Measurements from ENCODE around the gene CKAP2.
"Not testable (repeated sequence)": the region's sequence is repeated elsewhere in the genome, so short reads cannot be mapped to it uniquely, and the experiment has no call there.

Gene CKAP2, protein sequence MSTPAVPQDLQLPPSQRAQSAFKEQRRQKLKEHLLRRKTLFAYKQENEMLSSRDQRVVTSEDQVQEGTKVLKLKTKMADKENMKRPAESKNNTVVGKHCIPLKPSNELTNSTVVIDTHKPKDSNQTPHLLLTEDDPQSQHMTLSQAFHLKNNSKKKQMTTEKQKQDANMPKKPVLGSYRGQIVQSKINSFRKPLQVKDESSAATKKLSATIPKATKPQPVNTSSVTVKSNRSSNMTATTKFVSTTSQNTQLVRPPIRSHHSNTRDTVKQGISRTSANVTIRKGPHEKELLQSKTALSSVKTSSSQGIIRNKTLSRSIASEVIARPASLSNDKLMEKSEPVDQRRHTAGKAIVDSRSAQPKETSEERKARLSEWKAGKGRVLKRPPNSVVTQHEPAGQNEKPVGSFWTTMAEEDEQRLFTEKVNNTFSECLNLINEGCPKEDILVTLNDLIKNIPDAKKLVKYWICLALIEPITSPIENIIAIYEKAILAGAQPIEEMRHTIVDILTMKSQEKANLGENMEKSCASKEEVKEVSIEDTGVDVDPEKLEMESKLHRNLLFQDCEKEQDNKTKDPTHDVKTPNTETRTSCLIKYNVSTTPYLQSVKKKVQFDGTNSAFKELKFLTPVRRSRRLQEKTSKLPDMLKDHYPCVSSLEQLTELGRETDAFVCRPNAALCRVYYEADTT

DNA sequence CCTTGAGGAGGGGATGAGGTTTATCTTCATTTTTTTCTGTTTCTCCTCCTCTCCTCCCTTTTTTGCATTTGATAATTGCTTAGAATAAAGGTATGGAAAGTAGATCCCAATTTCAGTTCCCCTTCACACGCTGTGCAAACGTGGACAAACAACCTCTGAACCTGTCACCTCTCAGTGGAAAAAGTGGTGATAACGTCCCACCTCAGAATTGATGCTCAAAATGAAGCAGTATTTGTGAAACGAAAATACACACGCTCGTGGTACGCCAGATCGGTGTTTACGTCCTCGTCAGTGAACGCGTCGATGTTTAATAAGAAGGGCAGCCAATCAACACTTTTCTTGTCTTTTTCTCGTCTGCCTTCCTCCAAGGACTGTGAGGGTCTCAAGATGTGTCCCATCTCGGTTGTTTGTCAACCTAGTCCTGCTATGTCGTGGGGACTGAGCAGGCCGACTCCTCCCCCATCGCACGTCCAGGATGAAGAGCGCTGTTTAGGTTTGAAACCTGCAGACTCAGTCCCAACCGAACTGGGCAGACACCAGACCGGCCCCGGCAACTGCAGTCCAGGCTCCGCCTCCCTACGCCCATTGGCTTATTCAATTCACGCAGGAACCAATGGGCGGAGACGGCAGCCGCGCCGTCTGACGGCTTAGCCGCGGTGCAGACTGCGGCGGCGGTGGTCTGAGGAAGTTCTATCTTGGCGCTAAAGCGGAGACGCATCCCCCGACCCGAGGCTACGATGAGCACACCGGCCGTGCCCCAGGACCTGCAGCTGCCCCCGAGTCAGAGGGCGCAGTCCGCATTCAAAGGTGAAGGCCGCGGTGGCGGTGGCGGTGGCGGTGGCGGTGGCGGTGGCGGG is at the start of gene CKAP2:
CKAP2 (plus strand) TSS at position 659 of the 857 bp plus-strand sequence; CDS start at position 738, 79 bp downstream.
- peak; percentile 36 for FAIRE-seq

DNA sequence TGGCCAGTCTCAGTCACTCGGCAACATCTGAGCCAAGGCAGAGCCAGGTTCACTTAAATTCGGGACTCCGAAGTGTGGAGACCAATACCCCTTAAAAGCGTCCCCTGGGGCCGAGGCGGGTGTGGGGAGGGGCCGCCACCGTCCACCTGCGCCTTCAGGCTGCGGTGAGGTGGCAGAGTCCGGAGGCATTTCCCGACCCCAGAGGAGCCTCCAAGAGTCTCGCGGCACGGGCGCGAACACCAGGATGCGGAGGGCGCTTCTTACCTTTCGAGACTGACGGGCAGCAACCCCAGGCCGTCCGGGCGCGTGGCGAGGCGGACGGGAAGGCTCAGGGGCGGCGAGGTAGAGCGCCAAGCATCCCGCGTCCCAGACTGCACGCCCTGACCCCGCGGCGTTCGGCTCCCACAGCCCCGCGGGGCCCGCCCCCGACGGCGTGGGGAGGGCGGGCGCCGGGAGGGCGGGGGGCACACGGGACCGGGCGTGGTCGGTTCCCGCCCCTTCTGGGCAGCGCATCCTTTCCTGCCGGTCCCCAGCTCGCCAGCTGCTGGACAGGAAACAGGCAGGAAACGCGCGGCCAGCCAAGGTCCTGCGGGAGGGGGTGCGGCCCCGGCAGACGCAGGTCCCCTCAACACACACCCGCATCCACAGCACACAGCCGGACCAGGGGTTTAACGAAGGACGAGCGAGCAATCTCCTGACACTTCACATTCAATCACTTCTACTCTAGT is 49.3 kb upstream of the CKAP2 start, which contains the start of gene THSD1:
THSD1 (minus strand) TSS at position 406 of the 728 bp plus-strand sequence. CDS start 3,572 bp downstream, outside the sequence.
- FAIRE-seq = no peak

DNA sequence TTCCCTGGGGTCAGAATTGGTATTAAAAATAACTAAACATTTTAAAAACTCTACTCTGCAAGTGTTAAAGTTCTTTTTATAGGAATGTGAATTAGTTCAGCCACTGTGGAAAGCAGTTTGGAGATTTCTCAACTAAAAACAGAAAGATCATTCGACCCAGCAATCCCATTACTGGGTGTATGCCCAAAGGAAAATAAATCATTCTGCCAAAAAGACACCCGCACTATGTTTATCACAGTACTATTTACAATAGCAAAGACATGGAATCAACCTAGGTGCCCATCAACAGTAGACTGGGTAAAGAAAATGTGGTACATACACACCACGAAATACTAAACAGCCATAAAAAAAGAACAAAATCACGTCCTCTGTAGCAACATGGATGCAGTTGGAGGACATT is 48.6 kb upstream of the CKAP2 start:
- FAIRE-seq = no peak

DNA sequence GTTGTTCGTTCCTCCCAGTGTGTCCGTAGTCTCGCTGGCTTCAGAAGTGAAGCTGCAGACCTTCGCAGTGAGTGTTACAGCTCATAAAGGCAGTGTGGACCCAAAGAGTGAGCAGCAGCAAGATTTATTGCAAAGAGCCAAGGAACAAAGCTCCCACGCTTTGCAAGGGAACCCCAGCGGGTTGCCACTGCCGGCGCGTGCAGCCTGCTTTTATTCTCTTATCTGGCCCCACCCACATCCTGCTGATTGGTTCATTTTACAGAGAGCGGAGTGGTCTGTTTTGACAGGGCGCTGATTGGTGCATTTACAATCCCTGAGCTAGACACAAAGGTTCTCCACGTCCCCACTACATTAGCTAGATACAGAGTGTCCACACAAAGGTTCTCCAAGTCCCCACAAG is 47.8 kb upstream of the CKAP2 start:
- not testable (repeated sequence) for FAIRE-seq

DNA sequence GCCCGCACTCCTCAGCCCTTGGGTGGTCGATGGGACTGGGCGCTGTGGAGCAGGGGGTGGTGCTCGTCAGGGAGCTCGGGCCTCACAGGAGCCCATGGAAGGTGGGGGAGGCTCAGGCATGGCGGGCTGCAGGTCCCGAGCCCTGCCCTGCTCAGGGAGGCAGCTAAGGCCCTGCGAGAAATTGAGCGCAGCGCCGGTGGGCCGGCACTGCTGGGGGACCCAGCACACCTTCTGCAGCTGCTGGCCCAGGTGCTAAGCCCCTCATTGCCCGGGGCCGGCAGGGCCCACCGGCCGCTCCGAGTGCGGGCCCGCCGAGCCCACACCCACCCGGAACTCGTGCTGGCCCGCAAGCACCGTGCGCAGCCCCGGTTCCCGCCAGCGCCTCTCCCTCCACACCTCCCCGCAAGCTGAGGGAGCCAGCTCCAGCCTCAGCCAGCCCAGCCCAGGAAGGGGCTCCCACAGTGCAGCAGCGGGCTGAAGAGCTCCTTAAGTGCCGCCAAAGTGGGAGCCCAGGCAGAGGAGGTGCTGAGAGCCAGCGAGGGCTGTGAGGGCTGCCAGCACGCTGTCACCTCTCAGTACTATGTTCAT is 47.1 kb upstream of the CKAP2 start:
- not testable (repeated sequence) for FAIRE-seq

DNA sequence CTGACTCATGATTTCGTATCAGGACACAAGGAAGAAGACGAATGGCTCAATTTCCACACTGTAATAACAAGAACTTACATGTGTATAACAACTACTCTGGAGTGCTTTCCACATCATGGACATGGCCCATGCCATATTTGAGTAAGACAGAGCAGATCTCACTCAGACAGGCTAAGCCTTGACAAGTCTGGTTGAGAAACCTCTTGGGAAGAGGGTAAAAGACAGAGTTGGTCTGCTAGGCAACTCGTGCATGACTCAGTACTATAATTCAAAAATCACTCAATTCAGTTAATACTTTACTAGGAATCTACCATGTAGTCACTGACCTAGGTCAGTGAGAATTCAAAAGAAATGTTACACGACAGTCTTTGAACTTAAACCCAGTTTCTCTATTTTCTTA is 43.6 kb upstream of the CKAP2 start:
- FAIRE-seq = no peak

DNA sequence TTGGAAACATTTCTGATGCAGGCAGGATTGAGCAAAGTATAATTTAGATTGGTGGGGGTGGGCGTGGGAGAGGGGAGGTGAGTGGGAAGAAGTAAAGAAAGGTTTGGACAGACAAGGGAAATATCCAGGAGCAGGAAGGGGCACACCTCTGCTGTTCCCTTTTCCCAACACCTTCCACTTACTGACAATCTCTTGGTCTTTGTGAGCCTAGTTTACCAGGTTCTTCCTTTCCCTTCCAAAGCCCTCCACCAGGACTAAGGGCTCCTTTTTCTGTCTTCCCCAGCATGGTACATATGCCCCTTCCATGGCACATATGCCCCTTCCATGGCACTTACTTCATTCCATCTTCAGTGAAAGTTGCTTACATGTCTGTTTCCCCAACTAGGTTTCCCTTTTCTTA is 43.1 kb upstream of the CKAP2 start:
- no peak for FAIRE-seq

DNA sequence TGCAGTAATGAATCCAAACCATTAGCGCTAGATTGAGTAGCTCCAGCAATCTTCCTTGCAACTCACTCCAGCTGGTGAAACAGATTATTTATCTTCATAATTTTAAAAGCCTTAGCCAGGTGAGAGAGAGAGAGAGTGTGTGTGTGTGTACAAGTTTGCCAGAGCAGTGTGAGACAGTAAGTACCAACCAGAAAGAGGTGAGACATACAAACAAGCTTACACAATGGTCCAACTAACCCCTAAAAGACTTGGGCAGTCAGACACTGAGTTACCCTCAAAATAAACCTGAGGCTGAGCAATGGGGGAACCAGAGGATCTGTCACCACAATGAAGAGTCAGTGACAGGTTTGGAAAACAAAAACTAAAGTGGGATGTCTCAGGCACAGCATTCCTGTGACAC is 41.2 kb upstream of the CKAP2 start:
- no peak for FAIRE-seq

DNA sequence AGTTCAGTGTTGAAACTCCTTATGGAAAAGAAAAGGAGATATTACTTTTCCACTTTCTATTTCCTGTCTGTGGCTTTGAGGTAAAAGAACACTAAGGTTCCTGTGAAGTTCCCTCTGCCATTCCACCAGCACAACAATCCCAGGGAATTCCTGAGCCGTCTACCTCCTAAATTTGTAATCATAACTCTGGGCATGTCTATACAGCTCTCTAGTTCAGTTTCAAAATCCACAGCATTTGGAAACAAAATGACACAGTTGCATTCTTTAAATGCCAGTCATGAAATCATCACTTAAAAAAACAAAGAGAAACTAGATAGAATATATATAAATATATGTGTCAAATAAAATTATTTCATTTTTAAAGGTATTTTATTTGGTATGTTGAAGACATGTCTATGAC is 40.3 kb upstream of the CKAP2 start:
- no peak for FAIRE-seq

DNA sequence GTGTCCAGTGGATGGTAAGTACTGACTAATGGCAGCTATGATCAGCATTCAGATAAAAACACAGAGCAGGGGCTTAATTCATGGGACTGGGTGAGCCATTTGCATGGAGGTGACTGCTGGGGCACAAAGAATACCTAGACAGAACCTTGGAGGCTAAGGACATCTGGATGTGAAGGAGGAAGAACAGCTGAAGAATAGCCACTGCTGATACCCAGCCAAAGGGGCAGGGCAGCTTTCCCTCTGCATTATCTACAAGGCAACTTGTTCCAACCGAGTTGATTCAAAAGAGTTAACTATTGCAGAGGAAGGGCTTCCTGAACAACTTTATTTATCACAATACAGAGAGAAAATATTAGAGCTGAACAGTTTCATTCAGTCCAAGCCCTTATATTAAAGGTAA is 36.2 kb upstream of the CKAP2 start:
- FAIRE-seq = no peak

DNA sequence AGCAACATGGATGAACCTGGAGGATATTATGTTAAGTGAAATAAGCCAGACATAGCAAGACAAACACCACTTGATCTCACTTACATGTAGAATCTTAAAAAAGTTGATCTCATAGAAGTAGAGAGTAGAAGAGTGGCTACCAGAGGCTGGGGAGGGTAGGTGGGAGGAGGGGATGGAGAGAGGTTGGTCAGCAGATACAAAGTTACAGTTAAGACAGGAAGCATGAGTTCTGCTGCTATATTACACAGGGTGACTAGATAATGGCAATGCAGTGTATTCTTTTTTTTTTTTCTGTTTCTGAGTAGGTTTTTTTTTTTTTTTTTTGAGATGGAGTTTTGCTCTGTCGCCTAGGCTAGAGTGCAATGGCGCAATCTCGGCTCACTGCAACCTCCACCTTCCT is 34.1 kb upstream of the CKAP2 start:
- FAIRE-seq = no peak

DNA sequence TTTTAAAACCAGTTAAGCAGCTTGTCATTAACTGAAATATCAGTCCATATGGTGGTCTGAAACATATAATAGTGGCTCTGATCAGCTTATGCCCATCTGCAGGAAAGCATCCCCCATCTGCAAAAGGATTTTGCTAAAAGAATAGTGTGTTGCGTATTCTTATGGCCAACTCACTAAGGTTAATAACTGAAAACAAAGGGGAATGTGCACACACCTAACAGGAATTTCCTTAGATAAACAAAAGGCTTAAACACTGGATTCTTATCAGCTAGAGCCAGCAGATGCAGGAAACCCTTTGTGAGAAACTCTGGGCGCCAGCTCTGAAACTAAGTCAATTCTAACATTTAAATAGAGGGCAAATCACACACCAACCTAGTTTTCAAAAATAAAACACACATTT is 27.0 kb upstream of the CKAP2 start:
- no peak for FAIRE-seq

DNA sequence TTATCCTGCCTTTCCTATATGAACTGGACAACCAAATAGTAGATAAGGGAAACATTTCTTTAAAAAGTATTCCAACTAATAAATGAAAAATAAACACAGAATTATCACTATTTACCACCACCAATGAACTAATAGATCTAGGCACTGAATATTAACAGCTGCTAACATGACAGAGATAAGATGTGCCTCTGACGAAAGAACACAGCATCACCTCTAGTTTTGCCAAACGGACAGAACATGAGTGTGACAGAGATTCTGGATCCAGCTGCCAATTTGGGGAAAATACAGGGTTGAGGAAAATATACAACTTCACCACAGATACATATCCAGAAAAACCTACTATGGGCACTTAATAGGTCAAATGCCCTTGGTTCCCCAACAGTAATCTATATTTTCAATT is 22.8 kb upstream of the CKAP2 start:
- no peak for FAIRE-seq

DNA sequence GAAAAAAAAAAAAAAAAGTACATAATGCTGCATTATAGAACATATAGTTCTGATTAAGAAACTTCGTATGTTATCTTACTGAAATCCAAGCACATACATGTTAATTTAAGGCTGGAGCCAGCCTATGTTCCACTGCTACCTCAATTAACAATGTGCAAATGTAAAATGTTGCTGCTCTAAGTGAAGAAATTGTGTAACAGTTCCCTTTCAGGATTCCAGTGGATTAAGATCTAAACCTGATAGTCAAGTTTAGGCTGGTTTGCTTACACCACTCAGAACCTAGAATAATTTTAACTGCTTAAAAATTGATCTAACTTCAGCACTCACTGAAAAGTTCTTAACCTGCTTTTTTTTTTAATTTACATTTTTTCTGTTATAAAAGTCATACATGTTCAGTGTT is 9.0 kb upstream of the CKAP2 start:
- no peak for FAIRE-seq

DNA sequence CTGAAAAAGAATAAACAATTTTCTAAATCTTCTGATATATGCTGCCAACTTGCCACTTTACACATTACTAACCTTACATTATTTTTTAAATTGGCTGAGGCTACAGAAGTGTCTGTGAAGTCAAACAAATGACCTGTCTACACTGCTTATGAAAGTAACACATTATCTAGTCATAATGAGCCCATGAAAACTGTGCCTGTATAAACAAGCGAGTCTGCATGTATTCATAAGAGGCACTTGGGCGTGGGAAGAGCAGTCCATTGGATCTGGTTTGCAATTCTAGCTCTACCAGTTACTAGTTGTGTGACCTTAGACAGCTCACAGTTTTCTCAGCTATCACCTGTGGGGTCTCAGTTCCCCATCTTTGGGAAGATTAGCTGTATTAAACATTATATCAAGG is 7.9 kb upstream of the CKAP2 start:
- no peak for FAIRE-seq

DNA sequence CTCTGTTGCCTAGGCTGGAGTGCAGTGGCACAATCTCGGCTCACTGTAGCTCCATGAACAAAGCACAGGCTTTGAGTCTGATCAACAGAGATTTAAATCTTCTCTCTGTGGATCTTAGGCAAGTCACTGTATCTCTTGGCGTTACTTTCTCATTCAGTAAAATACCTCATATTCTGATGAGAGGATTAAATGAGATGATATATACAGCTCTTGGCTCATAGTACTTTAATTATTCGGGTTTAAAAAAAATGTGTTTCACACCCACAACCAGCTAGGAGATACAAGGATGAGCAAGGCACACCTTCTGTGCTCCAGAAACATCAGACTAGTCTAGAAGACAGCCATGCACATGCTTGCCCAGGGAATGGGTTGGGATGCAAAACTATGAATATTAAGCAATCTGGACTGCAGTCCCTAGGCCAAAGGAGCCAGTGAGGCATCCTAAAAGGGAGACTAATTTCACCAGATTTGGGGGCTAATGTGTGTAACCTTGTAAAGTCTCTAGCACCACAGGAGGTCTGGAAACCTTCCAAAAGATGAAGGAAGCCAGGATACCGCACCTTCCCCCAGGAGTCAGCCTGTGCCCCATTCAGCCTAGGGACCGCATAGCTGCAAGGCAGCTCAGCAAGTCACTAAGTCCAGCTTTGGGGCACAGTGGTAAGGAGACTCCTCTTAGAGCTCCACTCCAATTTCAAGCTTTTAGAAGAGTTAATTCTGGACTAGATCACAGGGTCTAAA is 7.3 kb upstream of the CKAP2 start:
- FAIRE-seq = no peak

DNA sequence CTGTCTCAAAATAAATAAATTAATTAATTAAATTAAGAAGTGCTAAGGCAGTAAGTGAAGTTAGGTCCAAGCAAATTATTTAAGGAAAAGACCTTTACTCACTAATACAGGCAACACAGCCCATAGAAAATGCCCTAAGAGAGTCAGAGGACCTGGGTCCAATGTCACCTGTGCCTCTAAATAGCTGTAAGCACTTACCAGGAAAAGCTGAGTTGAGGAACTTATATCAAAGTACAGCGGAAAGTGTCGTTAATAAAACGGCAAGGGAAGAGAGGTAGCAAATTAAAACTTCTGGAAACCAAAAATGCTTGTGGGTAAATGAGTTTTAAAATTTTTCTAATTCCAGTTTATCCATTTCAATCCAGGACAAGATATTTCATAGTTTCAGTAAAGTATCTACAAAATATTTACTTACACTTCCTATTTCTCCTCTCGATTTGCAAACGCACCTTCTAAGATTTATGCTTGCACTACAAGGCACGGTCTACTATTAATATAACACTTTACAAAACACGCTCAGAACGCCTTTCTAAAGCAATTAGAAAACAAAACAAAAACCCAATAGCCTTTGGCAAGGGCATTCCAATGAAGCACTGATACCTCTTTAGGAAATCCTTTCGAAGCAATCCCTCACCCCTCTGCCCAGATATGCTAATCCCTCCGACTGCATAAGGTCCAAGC is 5.8 kb upstream of the CKAP2 start:
- FAIRE-seq = no peak

DNA sequence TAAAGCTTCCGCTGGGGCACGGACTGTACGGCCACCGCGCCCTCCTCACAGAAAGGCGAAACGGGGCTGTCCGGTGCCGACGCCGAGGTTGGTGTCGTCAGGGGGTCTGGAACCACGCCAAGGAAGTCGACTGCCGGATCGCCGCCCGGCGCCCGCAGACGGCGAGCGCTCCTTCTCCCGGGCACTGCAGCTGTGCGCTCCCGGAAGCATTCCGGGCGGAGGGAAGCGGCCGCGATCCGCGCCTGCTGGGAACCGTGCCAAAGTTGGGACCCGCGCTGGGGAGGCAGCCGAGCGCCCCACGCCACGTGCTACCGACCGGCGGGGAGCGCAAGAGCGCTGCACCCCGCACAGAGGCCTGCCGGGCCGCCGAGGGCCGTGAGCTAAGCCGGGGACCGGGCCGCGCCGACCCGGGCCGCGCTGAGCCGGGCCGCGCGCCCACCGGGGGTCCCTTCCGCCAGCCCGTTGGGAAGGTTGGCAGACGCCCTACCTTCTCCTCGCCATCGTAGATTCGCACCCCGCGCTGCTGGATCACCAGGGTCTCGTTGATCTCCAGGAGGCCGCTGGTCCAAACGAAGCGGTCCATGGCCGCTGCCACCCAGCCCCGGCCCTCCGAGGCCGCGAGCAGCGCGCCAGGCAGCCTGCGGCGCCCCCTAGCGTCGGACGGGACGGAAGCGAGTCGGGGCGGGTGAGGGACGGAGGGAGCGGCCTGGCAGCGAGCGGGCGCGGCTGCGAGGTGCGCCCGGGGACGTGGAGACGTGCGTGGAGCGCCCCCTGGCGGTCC is 5.1 kb upstream of the CKAP2 start, which contains the start of gene VPS36:
VPS36 (minus strand) TSS at position 623 of the 781 bp plus-strand sequence; CDS start at position 583, 40 bp downstream.
- no peak for FAIRE-seq

DNA sequence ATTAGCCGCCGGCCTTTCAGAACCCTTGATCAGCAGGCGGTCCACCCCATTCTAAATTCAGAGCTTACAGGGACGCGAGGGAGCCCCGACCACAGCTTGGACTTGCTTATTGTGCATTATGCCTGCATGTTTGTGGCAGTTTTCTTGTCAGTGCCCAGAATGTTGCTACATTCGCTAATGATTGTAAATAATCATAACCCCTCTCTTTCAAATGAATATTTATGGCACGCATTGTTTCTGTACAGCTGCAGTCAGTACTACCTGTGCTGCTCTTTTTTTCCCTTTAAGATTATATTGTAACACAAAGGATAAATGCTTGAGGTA is 4.5 kb upstream of the CKAP2 start:
- no peak for FAIRE-seq
